Activated T-cell treated with anti-CD3 and anti-CD28 coated beads, Interleukin-2, amount 50 U/mL, for 72 hours (primary cell): Measurements from ENCODE around the gene ACOX2. TPM values are rescaled to one million over a fixed set of nuclear protein-coding genes. Genes with fewer than 3 reads are reported as not detected.

Experiments used
- ATAC-seq, 2 donors: fragments of 150-1000 bp; cut with Tn5 transposase; replicated peaks in 1 of 2; 2 replicates each; pipeline ENCODE4 v1.10.0; 2021; ENCODE audit warnings: moderate library complexity in 2 of 2, mild to moderate bottlenecking in 1 of 2
- DNase-seq, 2 donors: peaks; one replicate each; pipeline ENCODE4 v3.0.0; 2021 to 2022; ENCODE audit warnings: mixed read lengths in 1 of 2
- H3K27ac Mint-ChIP-seq: one replicate; pipeline ENCODE4 v1.8.0; 2022; ENCODE audit warnings: mild to moderate bottlenecking, moderate library complexity, mixed read lengths
- H3K27me3 Mint-ChIP-seq: one replicate; pipeline ENCODE4 v1.8.0; 2022; ENCODE audit warnings: low read depth, mixed read lengths
- H3K36me3 Mint-ChIP-seq, 2 donors: one replicate each; pipeline ENCODE4 v1.8.0; 2022; ENCODE audit warnings: mixed read lengths in 2 of 2, mild to moderate bottlenecking in 1 of 2; ENCODE audit not compliant: insufficient read depth in 2 of 2
- H3K4me1 Mint-ChIP-seq: one replicate; pipeline ENCODE4 v1.8.0; 2022; ENCODE audit warnings: low read depth, mixed read lengths
- H3K4me3 Mint-ChIP-seq, 2 donors: one replicate each; pipeline ENCODE4 v1.8.0; 2022; ENCODE audit warnings: mild to moderate bottlenecking in 2 of 2, mixed read lengths in 2 of 2, moderate library complexity in 2 of 2
- H3K9me3 Mint-ChIP-seq, 2 donors: one replicate each; pipeline ENCODE4 v1.8.0; 2022; ENCODE audit warnings: mixed read lengths in 2 of 2
- total RNA-seq, 2 donors: library from RNA; stranded (reverse); gene quantifications; one replicate each; pipeline ENCODE4 v1.2.3, GENCODE V29; 2022

ACOX2 gene
- total RNA-seq, 2 donors from 2014 or later, result not detected

DNA sequence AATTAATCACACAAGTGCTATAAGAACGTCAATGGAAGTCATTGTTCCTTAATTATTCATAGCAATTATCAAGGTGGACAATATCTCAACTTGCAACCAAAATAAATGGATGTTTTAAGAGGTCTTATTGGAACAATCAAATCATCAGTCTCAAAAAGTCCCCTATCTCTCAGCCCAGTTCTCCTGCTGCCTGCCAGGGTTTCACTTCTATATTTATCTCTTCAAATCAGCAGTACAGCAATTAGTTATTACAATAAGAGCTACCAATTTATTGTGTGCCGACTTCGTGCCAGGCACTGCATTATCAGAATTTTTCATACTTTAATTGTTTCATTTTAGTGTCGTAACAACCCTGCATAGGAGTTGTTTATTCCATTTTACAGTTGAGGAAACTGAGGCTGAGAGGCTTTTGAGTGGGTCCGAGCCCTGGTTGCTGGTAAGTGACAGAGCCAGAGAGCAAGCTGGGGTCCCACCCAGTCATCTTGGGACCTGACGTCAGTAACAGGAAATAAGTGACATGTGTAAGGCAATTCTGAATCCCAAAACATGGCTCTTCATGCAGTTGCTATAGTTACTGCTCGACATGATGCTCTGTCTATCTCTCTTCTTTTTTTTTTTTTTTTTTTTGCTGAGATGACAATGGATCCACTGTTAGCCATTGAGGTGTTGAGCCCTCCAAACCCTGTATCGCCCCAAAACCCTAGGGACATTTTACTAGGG is 53.9 kb downstream of the ACOX2 start:
- H3K27ac Mint-ChIP-seq, result no peak overlapping the region
- peaks cover 0 to 2% of the 10 kb centered on the region in 2 donors for H3K36me3 Mint-ChIP-seq
- H3K4me3 Mint-ChIP-seq, result no peak overlapping the region
- H3K4me1 Mint-ChIP-seq, result peaks cover 14% of the 10 kb centered on the region
- peaks cover 0 to 2% of the 10 kb centered on the region in 2 donors for H3K9me3 Mint-ChIP-seq
- DNase-seq, result no peak
- peaks cover 32% of the 10 kb centered on the region for H3K27me3 Mint-ChIP-seq
- ATAC-seq, result peak; percentile 54 to 80

DNA sequence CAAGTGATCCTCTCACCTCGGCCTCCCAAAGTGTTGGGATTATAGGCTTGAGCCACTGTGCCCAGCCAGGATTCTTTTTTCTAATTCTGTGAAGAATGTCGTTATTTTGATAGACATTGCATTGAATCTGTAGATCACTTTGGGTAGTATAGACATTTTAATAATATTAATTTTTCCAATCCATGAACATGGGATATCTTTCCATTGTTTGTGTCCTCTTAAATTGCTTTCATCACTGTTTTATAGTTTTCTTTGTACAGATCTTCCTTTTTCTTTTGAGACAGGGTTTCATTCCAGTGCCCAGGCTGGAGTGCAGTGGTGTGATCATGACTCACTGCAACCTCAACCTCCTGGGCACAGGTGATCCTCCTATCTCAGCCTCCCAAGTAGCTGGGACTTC is 56.7 kb downstream of the ACOX2 start:
- Mint-ChIP-seq H3K36me3 (peaks cover 0 to 2% of the 10 kb centered on the region in 2 donors), H3K4me3 (no peak overlapping the region), H3K4me1 (peaks cover 6% of the 10 kb centered on the region), H3K27me3 (peaks cover 10% of the 10 kb centered on the region), H3K27ac (no peak overlapping the region), H3K9me3 (peaks cover 0 to 2% of the 10 kb centered on the region in 2 donors)
- ATAC-seq (no peak), DNase-seq (no peak)

- peaks cover 0 to 2% of the 10 kb centered on the region in 2 donors for H3K36me3 Mint-ChIP-seq
- H3K9me3 Mint-ChIP-seq, result peaks cover 0 to 2% of the 10 kb centered on the region in 2 donors
- H3K27ac Mint-ChIP-seq, result no peak overlapping the region
- no peak overlapping the region for H3K4me3 Mint-ChIP-seq
- ATAC-seq (no peak), DNase-seq (no peak)
- H3K4me1 Mint-ChIP-seq, result peaks cover 21% of the 10 kb centered on the region
- H3K27me3 Mint-ChIP-seq, result peaks cover 10% of the 10 kb centered on the region
Observed at GRCh38 chr3:58478781-58479180, 58.2 kb downstream of the ACOX2 start.

DNA sequence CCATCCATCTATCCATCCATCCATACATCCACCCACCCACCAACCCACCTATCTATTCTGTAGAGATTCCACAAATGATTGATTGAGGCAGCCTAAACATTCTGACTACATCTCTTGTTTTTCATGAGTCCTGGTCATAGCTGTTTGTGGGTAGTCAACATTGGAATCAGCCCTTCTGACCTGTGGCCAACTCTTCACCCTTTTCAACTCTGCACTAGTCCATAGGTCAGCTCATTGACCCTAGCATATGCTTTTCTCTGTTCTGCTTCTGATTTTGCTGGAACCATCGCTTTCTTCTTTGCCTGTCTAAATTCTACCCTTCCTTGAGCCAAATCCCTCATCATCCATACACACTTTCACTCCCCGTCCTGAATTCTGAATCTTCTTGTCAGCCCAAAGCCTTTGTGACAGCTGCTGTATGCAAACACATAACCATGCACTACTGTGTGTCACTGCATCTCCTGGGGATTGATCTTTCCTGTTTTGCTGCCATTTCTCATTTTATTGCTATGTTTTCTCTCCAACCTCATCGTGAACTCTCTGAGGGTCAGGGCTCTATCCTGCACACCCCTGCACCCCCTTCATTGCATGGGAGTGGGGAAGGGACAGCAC is 61.9 kb downstream of the ACOX2 start:
- Mint-ChIP-seq H3K27me3 (peaks cover 13% of the 10 kb centered on the region), H3K9me3 (peaks cover 0 to 2% of the 10 kb centered on the region in 2 donors), H3K27ac (no peak overlapping the region), H3K36me3 (peaks cover 0 to 2% of the 10 kb centered on the region in 2 donors), H3K4me3 (no peak overlapping the region), H3K4me1 (peaks cover 48% of the 10 kb centered on the region)
- DNase-seq (no peak), ATAC-seq (no peak)

DNA sequence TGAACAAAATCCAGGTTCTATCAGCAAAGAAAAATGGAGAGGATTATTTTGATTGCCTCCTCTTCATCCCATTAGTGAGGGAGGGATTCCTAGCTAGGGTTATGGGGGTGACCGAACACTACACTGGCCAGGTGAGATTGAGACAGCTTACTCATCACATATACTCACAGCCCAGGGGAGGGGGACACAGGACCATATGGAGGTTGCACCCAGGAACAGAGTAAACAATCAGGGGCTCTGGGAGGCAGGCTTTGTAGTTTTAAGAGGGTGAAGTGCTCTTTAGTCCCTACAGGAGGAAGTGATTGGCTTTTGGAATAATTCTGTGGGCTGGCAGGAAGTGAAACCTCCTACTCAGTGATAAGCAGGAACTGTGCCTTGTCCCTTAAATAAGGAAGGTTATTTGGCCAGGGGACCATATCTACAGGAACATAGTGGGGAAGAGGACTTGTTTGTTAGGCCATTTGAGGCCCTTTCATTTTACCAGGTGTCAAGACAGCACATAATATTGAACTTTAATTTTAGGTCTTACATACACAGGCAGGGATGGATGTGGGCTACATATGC is 62.6 kb downstream of the ACOX2 start:
- DNase-seq (no peak), ATAC-seq (no peak)
- peaks cover 54% of the 10 kb centered on the region for H3K4me1 Mint-ChIP-seq
- no peak overlapping the region for H3K4me3 Mint-ChIP-seq
- H3K27me3 Mint-ChIP-seq, result peaks cover 13% of the 10 kb centered on the region
- no peak overlapping the region for H3K27ac Mint-ChIP-seq
- peaks cover 0 to 2% of the 10 kb centered on the region in 2 donors for H3K9me3 Mint-ChIP-seq
- peaks cover 0 to 2% of the 10 kb centered on the region in 2 donors for H3K36me3 Mint-ChIP-seq

DNA sequence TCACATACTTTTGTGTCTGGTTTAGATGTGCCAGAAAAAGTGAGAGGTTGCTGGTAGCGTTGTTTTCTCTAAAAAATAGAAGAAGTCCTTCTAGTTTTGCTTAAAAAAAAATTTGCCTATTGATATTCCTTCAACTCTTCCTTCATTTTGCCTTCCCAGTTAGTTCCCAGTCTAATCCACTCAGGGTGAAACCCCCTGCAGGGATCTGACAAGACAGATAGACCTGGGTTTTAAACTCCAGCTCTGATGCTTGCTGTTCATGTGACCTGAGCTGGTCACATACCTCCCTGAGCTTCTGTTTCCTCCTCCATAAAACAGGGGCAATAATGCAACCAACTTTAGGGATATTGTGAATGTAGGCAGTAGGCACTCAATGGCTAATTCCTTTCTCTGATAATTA is 63.7 kb downstream of the ACOX2 start:
- no peak overlapping the region for H3K27ac Mint-ChIP-seq
- H3K4me1 Mint-ChIP-seq, result peaks cover 56% of the 10 kb centered on the region
- ATAC-seq (no peak), DNase-seq (no peak)
- peaks cover 13% of the 10 kb centered on the region for H3K27me3 Mint-ChIP-seq
- H3K9me3 Mint-ChIP-seq, result no peaks in the 10 kb centered on the region
- no peak overlapping the region for H3K4me3 Mint-ChIP-seq
- H3K36me3 Mint-ChIP-seq, result no peaks in the 10 kb centered on the region

GRCh38 chr3:58471025-58471887 is 65.7 kb downstream of the ACOX2 start:
- H3K27me3 Mint-ChIP-seq, result peaks cover 13% of the 10 kb centered on the region
- H3K27ac Mint-ChIP-seq, result peak overlapping the region; percentile 66
- H3K4me1 Mint-ChIP-seq, result peaks cover 56% of the 10 kb centered on the region
- ATAC-seq, result peak; percentile 96
- no peaks in the 10 kb centered on the region for H3K9me3 Mint-ChIP-seq
- peak overlapping the region; percentile 61 to 69 for H3K4me3 Mint-ChIP-seq
- H3K36me3 Mint-ChIP-seq, result no peaks in the 10 kb centered on the region
- DNase-seq, result peak; percentile 79 to 85

- Mint-ChIP-seq H3K9me3 (no peaks in the 10 kb centered on the region), H3K27ac (peak overlapping the region; percentile 66), H3K36me3 (no peaks in the 10 kb centered on the region), H3K27me3 (peaks cover 13% of the 10 kb centered on the region), H3K4me3 (peak overlapping the region; percentile 61 to 69), H3K4me1 (peaks cover 58% of the 10 kb centered on the region)
- no peak for DNase-seq
- ATAC-seq, result no peak
Observed at GRCh38 chr3:58470363-58471024, 66.5 kb downstream of the ACOX2 start.

DNA sequence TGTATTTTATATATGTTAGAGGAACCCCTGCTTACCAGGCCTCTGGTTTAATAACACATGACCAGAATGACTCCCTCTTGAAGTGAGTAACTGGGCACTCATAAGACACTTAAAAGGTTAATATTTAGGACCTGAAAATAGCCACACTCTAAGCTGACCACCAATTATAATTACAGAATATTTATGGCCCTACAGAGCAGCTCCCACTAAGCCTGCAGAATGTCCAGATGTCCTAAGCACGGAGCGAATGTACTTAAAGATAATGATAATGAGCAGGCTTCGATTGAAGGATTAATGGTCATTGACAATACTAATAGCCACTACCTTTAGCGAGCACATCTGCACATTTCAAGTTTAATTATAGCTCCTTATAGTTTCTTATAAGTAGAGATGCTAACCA is 67.9 kb downstream of the ACOX2 start:
- Mint-ChIP-seq H3K9me3 (no peaks in the 10 kb centered on the region), H3K27me3 (peaks cover 7% of the 10 kb centered on the region), H3K4me3 (no peak overlapping the region), H3K4me1 (peaks cover 59% of the 10 kb centered on the region), H3K36me3 (no peaks in the 10 kb centered on the region), H3K27ac (no peak overlapping the region)
- DNase-seq, result no peak
- no peak for ATAC-seq

- Mint-ChIP-seq H3K4me3 (no peak overlapping the region), H3K36me3 (no peaks in the 10 kb centered on the region), H3K9me3 (no peaks in the 10 kb centered on the region), H3K27me3 (no peaks in the 10 kb centered on the region), H3K27ac (no peak overlapping the region), H3K4me1 (peaks cover 50% of the 10 kb centered on the region)
- DNase-seq, result no peak
- ATAC-seq, result no peak
Observed at GRCh38 chr3:58466899-58467563, 70.0 kb downstream of the ACOX2 start.

- DNase-seq (peak; percentile 20 to 34), ATAC-seq (peak; percentile 50 to 53)
- no peaks in the 10 kb centered on the region for H3K36me3 Mint-ChIP-seq
- peaks cover 31% of the 10 kb centered on the region for H3K4me1 Mint-ChIP-seq
- H3K27ac Mint-ChIP-seq, result peak overlapping the region; percentile 28
- H3K4me3 Mint-ChIP-seq, result peak overlapping the region; percentile 51 to 58
- no peaks in the 10 kb centered on the region for H3K9me3 Mint-ChIP-seq
- H3K27me3 Mint-ChIP-seq, result no peaks in the 10 kb centered on the region
Observed at GRCh38 chr3:58464866-58465265, 72.1 kb downstream of the ACOX2 start.

DNA sequence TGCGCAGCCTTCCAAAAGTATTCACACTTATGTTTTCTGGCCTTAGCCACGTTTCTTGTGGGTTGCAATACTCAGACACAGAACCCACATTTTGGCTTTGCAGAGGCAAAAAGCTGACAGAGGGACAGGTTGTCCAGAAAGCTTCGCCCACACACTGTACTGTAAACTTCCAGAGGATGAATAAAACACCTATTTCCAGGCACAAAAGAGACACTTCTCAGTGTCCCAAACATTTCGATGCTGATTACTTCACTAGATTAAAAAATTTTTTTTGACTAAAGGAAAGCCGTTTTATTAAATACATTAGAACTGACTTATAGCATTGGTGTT is 73.1 kb downstream of the ACOX2 start:
- Mint-ChIP-seq H3K9me3 (no peaks in the 10 kb centered on the region), H3K36me3 (no peaks in the 10 kb centered on the region), H3K27me3 (no peaks in the 10 kb centered on the region), H3K4me3 (peak overlapping the region; percentile 37 to 66), H3K27ac (no peak overlapping the region), H3K4me1 (peaks cover 25% of the 10 kb centered on the region)
- ATAC-seq, result no peak
- no peak for DNase-seq
